ENCODE data around the gene SYNGR1. TPM values are rescaled to one million over a fixed set of nuclear protein-coding genes. Genes with fewer than 3 reads are reported as not detected.

Gene SYNGR1
- total and polyA plus RNA-seq, 2 experiments from 2014 or later, result 30.9 to 37.0 TPM

- Histone ChIP-seq H3K4me1 (ENCODE audit: insufficient read depth) (no peaks in the 10 kb centered on the region), H3K27ac (ENCODE audit: low read depth) (no peak overlapping the region), H3K36me3 (ENCODE audit: insufficient read depth) (no peaks in the 10 kb centered on the region), H3K79me2 (replicated peaks; ENCODE audit: insufficient read depth) (no peaks in the 10 kb centered on the region), H2AFZ (no peak overlapping the region), H3K9me2 (ENCODE audit: insufficient read depth) (no peaks in the 10 kb centered on the region), H3K27me3 (ENCODE audit: insufficient read depth) (peaks cover 5% of the 10 kb centered on the region), H4K20me1 (replicated peaks; ENCODE audit: insufficient read depth) (no peaks in the 10 kb centered on the region), H3K4me2 (no peak overlapping the region), H3K4me3 (no peak overlapping the region), H3F3A (replicated peaks; ENCODE audit: low read depth) (no peaks in the 10 kb centered on the region)
- Mint-ChIP-seq H3K27ac (no peak overlapping the region), H3K27me3 (ENCODE audit: insufficient read depth, low read depth, poor library complexity) (peaks cover 20% of the 10 kb centered on the region), H3K36me3 (ENCODE audit: low read depth) (peaks cover 4% of the 10 kb centered on the region; the same call in 1 of the 3 replicates), H3K9me3 (no peaks in the 10 kb centered on the region), H3K4me1 (peaks cover 3% of the 10 kb centered on the region; the same call in 1 of the 3 replicates), H3K4me3 (no peak overlapping the region)
- TF ChIP-seq, protein P1, sequence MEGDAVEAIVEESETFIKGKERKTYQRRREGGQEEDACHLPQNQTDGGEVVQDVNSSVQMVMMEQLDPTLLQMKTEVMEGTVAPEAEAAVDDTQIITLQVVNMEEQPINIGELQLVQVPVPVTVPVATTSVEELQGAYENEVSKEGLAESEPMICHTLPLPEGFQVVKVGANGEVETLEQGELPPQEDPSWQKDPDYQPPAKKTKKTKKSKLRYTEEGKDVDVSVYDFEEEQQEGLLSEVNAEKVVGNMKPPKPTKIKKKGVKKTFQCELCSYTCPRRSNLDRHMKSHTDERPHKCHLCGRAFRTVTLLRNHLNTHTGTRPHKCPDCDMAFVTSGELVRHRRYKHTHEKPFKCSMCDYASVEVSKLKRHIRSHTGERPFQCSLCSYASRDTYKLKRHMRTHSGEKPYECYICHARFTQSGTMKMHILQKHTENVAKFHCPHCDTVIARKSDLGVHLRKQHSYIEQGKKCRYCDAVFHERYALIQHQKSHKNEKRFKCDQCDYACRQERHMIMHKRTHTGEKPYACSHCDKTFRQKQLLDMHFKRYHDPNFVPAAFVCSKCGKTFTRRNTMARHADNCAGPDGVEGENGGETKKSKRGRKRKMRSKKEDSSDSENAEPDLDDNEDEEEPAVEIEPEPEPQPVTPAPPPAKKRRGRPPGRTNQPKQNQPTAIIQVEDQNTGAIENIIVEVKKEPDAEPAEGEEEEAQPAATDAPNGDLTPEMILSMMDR (conservative IDR thresholded peaks at IDR 0.05; ENCODE audit: low read depth in 2 of 2), result no peak
- no peak for TF ChIP-seq CREB1 (CRISPR knock-in tag; IDR thresholded peaks at IDR 0.05; ENCODE audit: low read depth)
- TF ChIP-seq POLR2AphosphoS5 (IDR thresholded peaks at IDR 0.05; ENCODE audit: low read depth), result no peak
- TF ChIP-seq EZH2phosphoT487 (IDR thresholded peaks at IDR 0.05; ENCODE audit: unreplicated experiment), result no peak
- TF ChIP-seq JUNB (IDR thresholded peaks at IDR 0.05; ENCODE audit: unreplicated experiment), result no peak
- TF ChIP-seq ZNF114 (CRISPR knock-in tag; IDR thresholded peaks at IDR 0.05), result no peak
- no peak for TF ChIP-seq STAT1 (IDR thresholded peaks at IDR 0.05; ENCODE audit: unreplicated experiment)
- TF ChIP-seq, protein P2, sequence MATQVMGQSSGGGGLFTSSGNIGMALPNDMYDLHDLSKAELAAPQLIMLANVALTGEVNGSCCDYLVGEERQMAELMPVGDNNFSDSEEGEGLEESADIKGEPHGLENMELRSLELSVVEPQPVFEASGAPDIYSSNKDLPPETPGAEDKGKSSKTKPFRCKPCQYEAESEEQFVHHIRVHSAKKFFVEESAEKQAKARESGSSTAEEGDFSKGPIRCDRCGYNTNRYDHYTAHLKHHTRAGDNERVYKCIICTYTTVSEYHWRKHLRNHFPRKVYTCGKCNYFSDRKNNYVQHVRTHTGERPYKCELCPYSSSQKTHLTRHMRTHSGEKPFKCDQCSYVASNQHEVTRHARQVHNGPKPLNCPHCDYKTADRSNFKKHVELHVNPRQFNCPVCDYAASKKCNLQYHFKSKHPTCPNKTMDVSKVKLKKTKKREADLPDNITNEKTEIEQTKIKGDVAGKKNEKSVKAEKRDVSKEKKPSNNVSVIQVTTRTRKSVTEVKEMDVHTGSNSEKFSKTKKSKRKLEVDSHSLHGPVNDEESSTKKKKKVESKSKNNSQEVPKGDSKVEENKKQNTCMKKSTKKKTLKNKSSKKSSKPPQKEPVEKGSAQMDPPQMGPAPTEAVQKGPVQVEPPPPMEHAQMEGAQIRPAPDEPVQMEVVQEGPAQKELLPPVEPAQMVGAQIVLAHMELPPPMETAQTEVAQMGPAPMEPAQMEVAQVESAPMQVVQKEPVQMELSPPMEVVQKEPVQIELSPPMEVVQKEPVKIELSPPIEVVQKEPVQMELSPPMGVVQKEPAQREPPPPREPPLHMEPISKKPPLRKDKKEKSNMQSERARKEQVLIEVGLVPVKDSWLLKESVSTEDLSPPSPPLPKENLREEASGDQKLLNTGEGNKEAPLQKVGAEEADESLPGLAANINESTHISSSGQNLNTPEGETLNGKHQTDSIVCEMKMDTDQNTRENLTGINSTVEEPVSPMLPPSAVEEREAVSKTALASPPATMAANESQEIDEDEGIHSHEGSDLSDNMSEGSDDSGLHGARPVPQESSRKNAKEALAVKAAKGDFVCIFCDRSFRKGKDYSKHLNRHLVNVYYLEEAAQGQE (IDR thresholded peaks at IDR 0.05; ENCODE audit: unreplicated experiment), result no peak
- no peak for TF ChIP-seq ZNF331 (CRISPR knock-in tag; IDR thresholded peaks at IDR 0.05; ENCODE audit: low read depth)
- TF ChIP-seq, protein P3, sequence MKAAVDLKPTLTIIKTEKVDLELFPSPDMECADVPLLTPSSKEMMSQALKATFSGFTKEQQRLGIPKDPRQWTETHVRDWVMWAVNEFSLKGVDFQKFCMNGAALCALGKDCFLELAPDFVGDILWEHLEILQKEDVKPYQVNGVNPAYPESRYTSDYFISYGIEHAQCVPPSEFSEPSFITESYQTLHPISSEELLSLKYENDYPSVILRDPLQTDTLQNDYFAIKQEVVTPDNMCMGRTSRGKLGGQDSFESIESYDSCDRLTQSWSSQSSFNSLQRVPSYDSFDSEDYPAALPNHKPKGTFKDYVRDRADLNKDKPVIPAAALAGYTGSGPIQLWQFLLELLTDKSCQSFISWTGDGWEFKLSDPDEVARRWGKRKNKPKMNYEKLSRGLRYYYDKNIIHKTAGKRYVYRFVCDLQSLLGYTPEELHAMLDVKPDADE (IDR thresholded peaks at IDR 0.05), result no peak
- no peak for TF ChIP-seq NANOG (IDR thresholded peaks at IDR 0.05; ENCODE audit: borderline replicate concordance)
- no peak for TF ChIP-seq EZH2 (IDR thresholded peaks at IDR 0.05; ENCODE audit: low read depth, unreplicated experiment)
- TF ChIP-seq ZNF462 (CRISPR knock-in tag; IDR thresholded peaks at IDR 0.05), result no peak
- no peak for DNase-seq (ENCODE audit: low spot score)
- no peak for ATAC-seq
These were observed 34.2 kb downstream of the SYNGR1 start for GRCh38 chr22:39383841-39384625.
